T-helper 1 cell treated with Interleukin-12 subunit alpha and Interleukin-12 subunit beta and Interleukin-4 antibody, amounts not matched to agents 30 μg/mL and 1 μg/mL, for 36 hours (primary cell): Measurements from ENCODE around the gene FLNB.

Experiments used
- H3K27ac Mint-ChIP-seq: one replicate; pipeline ENCODE4 v1.8.0; 2021; ENCODE audit warnings: mild to moderate bottlenecking, mixed read lengths
- H3K27me3 Mint-ChIP-seq: one replicate; pipeline ENCODE4 v1.8.0; 2021; ENCODE audit warnings: low read depth, mixed read lengths
- H3K36me3 Mint-ChIP-seq: one replicate; pipeline ENCODE4 v1.8.0; 2021; ENCODE audit warnings: low read depth, mixed read lengths
- H3K4me1 Mint-ChIP-seq: one replicate; pipeline ENCODE4 v1.8.0; 2021; ENCODE audit warnings: low read depth, mixed read lengths
- H3K4me3 Mint-ChIP-seq: one replicate; pipeline ENCODE4 v1.8.0; 2021; ENCODE audit warnings: mild to moderate bottlenecking, moderate library complexity, mixed read lengths
- H3K9me3 Mint-ChIP-seq: one replicate; pipeline ENCODE4 v1.8.0; 2021; ENCODE audit warnings: mixed read lengths

FLNB gene

GRCh38 chr3:58058361-58059263, 50.4 kb downstream of the FLNB start:
- no peaks in the 10 kb centered on the region for H3K9me3 Mint-ChIP-seq
- peaks cover 6% of the 10 kb centered on the region for H3K4me1 Mint-ChIP-seq
- H3K27me3 Mint-ChIP-seq = no peaks in the 10 kb centered on the region
- H3K36me3 Mint-ChIP-seq = no peaks in the 10 kb centered on the region
- no peak overlapping the region for H3K27ac Mint-ChIP-seq
- no peak overlapping the region for H3K4me3 Mint-ChIP-seq

GRCh38 chr3:58059349-58060321, 51.4 kb downstream of the FLNB start:
- Mint-ChIP-seq H3K4me1 (peaks cover 6% of the 10 kb centered on the region), H3K27me3 (no peaks in the 10 kb centered on the region), H3K9me3 (no peaks in the 10 kb centered on the region), H3K4me3 (no peak overlapping the region), H3K36me3 (no peaks in the 10 kb centered on the region), H3K27ac (peak overlapping the region; percentile 49)

GRCh38 chr3:58062472-58062871, 54.2 kb downstream of the FLNB start:
- Mint-ChIP-seq H3K9me3 (no peaks in the 10 kb centered on the region), H3K4me1 (peaks cover 6% of the 10 kb centered on the region), H3K27ac (no peak overlapping the region), H3K4me3 (no peak overlapping the region), H3K27me3 (no peaks in the 10 kb centered on the region), H3K36me3 (no peaks in the 10 kb centered on the region)

- no peaks in the 10 kb centered on the region for H3K36me3 Mint-ChIP-seq
- H3K27ac Mint-ChIP-seq = no peak overlapping the region
- H3K4me3 Mint-ChIP-seq = no peak overlapping the region
- H3K9me3 Mint-ChIP-seq = no peaks in the 10 kb centered on the region
- H3K4me1 Mint-ChIP-seq = peaks cover 6% of the 10 kb centered on the region
- no peaks in the 10 kb centered on the region for H3K27me3 Mint-ChIP-seq
Measured at GRCh38 chr3:58063022-58063815, 55.0 kb downstream of the FLNB start.

- H3K9me3 Mint-ChIP-seq = no peaks in the 10 kb centered on the region
- no peaks in the 10 kb centered on the region for H3K27me3 Mint-ChIP-seq
- H3K4me3 Mint-ChIP-seq = no peak overlapping the region
- H3K4me1 Mint-ChIP-seq = peaks cover 6% of the 10 kb centered on the region
- H3K36me3 Mint-ChIP-seq = no peaks in the 10 kb centered on the region
- no peak overlapping the region for H3K27ac Mint-ChIP-seq
Measured at GRCh38 chr3:58064923-58065638, 56.9 kb downstream of the FLNB start.

- no peaks in the 10 kb centered on the region for H3K27me3 Mint-ChIP-seq
- H3K4me3 Mint-ChIP-seq = no peak overlapping the region
- H3K27ac Mint-ChIP-seq = no peak overlapping the region
Measured at GRCh38 chr3:58065700-58066167, 57.5 kb downstream of the FLNB start.

GRCh38 chr3:58066842-58067241, 58.6 kb downstream of the FLNB start:
- H3K4me1 Mint-ChIP-seq = peaks cover 6% of the 10 kb centered on the region
- no peaks in the 10 kb centered on the region for H3K9me3 Mint-ChIP-seq
- no peak overlapping the region for H3K4me3 Mint-ChIP-seq
- no peak overlapping the region for H3K27ac Mint-ChIP-seq
- H3K27me3 Mint-ChIP-seq = no peaks in the 10 kb centered on the region
- no peaks in the 10 kb centered on the region for H3K36me3 Mint-ChIP-seq

More at GRCh38 chr3:58065700-58066167, 57.5 kb downstream of the FLNB start:
- H3K4me1 Mint-ChIP-seq = peaks cover 6% of the 10 kb centered on the region
- no peaks in the 10 kb centered on the region for H3K9me3 Mint-ChIP-seq
- H3K36me3 Mint-ChIP-seq = no peaks in the 10 kb centered on the region

GRCh38 chr3:58068122-58068809, 60.0 kb downstream of the FLNB start:
- Mint-ChIP-seq H3K9me3 (no peaks in the 10 kb centered on the region), H3K27ac (no peak overlapping the region), H3K4me1 (peaks cover under 1% of the 10 kb centered on the region)

GRCh38 chr3:58071480-58071971, 63.3 kb downstream of the FLNB start:
- Mint-ChIP-seq H3K9me3 (no peaks in the 10 kb centered on the region), H3K4me1 (peaks cover 13% of the 10 kb centered on the region), H3K27me3 (no peaks in the 10 kb centered on the region), H3K36me3 (peaks cover 2% of the 10 kb centered on the region), H3K4me3 (no peak overlapping the region), H3K27ac (no peak overlapping the region)

More at GRCh38 chr3:58068122-58068809, 60.0 kb downstream of the FLNB start:
- no peaks in the 10 kb centered on the region for H3K27me3 Mint-ChIP-seq
- H3K36me3 Mint-ChIP-seq = no peaks in the 10 kb centered on the region
- H3K4me3 Mint-ChIP-seq = no peak overlapping the region

- peaks cover 2% of the 10 kb centered on the region for H3K36me3 Mint-ChIP-seq
- no peak overlapping the region for H3K4me3 Mint-ChIP-seq
- no peak overlapping the region for H3K27ac Mint-ChIP-seq
- peaks cover 13% of the 10 kb centered on the region for H3K4me1 Mint-ChIP-seq
- no peaks in the 10 kb centered on the region for H3K27me3 Mint-ChIP-seq
- no peaks in the 10 kb centered on the region for H3K9me3 Mint-ChIP-seq
Measured at GRCh38 chr3:58072052-58072762, 64.0 kb downstream of the FLNB start.

- Mint-ChIP-seq H3K4me3 (no peak overlapping the region), H3K27me3 (no peaks in the 10 kb centered on the region), H3K9me3 (no peaks in the 10 kb centered on the region), H3K36me3 (peaks cover 5% of the 10 kb centered on the region), H3K4me1 (peaks cover 13% of the 10 kb centered on the region), H3K27ac (no peak overlapping the region)
Measured at GRCh38 chr3:58072763-58073130, 64.5 kb downstream of the FLNB start.

- H3K27ac Mint-ChIP-seq = no peak overlapping the region
- H3K4me1 Mint-ChIP-seq = peaks cover 13% of the 10 kb centered on the region
- H3K9me3 Mint-ChIP-seq = no peaks in the 10 kb centered on the region
- peaks cover 5% of the 10 kb centered on the region for H3K36me3 Mint-ChIP-seq
- no peaks in the 10 kb centered on the region for H3K27me3 Mint-ChIP-seq
- H3K4me3 Mint-ChIP-seq = no peak overlapping the region
Measured at GRCh38 chr3:58073301-58074108, 65.3 kb downstream of the FLNB start.
